Urothelium cell line (cell line): ENCODE data around the gene FPR1.

Source experiments
- DNase-seq: peaks from one replicate; pipeline ENCODE4 v3.0.0; 2011; ENCODE audit warnings: low spot score, mixed read lengths
- FAIRE-seq: peaks from 2 replicates; lab custom pipeline; 2011; peaks lifted over from hg19 to GRCh38; lab: Jason Lieb, UNC

Gene FPR1, protein sequence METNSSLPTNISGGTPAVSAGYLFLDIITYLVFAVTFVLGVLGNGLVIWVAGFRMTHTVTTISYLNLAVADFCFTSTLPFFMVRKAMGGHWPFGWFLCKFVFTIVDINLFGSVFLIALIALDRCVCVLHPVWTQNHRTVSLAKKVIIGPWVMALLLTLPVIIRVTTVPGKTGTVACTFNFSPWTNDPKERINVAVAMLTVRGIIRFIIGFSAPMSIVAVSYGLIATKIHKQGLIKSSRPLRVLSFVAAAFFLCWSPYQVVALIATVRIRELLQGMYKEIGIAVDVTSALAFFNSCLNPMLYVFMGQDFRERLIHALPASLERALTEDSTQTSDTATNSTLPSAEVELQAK

DNA sequence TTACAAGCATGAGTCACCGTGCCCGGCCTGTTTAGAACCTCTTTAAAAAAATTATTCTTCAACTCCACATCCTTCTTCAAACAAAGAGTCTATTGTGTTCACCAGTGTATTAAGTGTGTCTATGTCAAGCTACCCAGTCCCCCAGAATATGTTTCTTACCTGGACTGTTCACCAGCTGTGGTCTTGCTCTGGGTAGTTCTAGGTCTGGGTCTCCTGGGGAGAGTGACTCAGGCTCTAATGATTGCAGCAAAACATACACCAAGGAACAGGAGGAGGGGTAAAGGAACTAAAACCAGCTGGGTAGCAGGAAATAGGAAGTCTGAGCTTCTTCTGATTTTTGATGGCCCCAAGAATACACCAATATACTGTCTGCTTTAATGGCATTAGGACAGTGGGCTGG lies at the start of gene FPR1:
Gene FPR1, minus strand, starts transcription at position 224 of the 400 bp plus-strand sequence. CDS start 4,884 bp downstream, outside the sequence.
- peak; percentile 75 for DNase-seq

DNA sequence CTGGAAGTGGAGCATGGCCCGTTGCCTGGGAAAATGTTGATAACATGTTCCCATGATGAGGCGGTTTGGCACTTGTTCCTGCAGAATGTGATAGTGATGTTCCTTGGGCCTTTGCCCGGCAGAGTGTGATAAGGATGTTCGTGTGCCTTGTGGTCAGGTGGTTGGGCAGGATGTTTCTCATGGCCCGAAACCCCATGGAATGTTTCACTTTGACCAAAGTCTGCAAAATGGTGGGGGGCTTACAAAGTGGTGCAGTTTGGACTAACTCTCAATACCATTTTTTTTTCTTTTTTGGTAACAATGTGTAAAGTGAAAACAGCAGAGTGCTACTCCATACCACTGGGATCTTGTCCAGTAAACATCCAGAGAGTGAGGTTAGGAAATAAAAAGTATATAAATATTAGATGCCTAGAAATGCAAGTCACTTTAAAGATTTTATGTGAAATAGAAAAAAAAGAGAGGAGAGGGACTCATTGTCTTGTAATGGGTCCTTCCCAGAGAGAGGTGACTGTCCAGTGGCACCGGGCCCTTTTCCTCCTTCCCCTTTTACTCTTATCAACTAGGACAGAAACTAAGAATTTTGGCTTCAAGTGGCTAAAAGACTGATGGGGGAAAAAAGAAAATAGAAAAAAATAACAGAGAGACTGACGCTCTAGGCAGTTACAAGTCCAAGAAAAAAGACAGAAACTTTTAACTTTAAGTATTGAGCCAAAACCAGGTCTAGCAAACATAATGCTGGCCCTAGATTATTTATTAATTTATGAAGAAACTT lies 49.0 kb upstream of the FPR1 start:
- no peak for DNase-seq
- no peak for FAIRE-seq

More for the DNA sequence above, at the start of gene FPR1:
- FAIRE-seq, result no peak

DNA sequence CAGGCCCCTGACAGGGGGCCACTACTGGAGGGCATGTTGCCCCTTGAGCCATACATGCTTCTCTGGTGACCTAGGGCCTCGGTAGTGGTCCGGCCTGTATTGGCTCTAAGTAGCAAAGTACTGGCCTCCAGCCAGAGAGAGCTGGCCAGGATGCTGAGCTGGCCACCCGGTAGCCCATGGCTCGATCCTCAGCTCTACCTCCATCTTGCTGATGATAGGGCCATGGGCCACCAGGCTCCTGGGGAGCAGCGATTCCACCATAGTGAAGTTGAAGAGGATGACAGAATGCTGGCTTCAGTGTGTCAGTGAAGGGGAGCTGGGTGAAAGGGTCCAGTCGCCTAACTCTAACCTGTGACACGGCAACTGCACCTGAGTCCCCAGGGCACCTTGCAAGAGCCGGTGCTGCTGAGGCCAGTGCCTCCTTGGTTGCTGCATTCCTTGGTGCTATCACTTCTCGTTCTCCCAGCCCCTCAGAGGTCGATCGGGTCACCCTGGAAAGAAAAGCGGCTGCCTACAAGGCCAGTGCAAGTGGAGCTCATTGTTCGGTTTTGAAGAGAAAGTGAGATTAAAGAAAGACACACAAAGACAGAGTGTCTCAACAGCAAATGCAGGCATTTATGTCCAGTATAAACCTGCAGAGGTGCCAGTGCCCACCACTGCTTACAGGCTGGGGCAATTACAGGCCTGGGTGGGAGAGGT lies 48.2 kb upstream of the FPR1 start:
- no peak for DNase-seq
- FAIRE-seq, result no peak

DNA sequence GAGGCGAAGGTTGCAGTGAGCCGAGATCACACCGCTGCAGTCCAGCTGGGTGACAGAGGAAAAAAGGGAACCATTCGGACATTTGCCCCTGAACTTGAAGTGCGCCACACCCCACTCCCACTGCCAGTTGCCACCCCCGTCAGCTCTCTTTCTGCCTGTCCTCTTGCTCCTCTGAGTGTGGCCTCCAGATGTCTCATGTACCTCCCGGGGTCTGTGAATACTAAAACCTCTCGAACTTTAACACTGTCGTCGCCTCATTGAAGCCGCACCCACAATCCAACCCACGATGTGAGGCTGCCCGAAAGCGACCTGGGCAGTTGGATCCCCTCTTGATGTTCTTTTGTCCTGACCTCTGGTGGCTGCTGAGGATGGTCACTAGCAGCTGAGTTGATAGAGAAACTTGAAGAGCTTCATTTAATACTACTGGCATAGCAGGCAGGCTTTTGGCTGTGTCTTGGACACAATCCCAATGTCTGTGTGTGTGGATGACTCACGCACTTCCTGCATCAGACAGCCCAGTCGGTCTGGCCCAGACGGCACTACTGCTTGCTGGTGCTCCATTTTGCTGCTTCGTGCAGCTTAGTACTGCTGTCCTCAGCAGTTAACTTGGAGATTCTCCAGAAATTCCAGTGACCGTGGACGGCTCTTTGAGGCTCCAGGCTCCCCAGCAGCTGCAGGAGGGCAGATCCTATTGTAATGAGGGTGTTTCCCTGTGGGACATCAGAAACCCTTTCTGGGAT lies 47.5 kb upstream of the FPR1 start:
- DNase-seq, result peak; percentile 93
- peak; percentile 84 for FAIRE-seq

DNA sequence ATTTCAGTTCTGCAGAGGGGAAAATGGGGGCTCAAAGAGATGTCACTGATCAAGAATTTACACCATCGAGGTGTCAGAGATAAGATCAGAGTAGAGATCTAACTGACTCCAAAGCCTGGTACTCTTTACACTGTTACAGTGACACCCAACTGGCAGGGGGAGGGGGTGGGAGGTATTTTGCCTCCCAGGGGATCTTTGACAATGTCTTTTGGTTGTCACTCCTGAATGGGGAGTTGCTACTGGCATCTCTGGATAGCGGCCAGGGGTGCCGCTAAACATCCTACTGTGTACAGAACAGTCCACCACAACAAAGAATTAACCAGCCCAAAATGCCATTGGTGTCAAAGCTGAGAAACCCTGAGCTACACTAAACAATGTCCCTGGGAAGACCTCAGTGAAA lies 46.4 kb upstream of the FPR1 start:
- DNase-seq (no peak), FAIRE-seq (no peak)

DNA sequence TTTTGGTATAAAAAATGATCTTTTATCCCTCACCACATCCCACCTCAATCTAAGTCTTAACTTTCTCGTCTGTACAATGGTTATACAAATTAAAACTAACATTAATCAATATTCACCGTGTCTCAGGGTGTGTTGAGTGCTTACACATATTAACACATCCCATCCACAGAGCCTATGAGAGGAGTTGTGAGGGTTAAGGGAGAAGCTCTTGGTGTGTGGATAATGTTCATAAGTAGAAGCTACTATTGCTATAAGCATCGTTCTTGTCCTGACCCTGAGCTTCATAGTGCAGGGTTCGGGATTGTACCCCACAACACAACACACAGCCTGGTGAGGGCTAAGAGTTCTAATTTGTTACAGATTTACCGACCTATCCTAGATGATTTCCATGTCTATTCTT lies 45.8 kb upstream of the FPR1 start:
- no peak for DNase-seq
- no peak for FAIRE-seq

DNA sequence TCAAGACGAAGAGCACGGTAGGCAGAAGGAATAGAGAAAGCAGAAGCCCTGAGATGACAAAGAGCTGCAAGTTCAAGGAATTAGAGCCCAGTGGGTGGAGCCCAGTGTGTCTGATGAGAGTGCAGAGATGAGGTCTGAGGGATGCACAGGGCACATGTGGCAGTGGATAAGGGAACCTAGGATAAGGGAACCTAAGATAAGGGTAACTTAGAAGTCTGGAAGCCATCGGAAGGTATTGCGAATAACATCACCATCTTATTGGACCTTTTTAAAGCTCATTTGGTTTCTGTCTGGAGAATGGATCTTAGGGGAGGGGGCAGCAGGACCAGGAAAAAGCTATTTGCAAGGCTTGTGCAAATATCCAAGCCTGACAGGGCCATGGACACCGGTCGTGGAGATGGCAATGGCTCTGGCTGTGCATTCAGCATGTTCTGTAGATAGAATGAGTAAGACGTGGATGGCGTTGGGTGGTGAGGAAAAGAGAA lies 44.6 kb upstream of the FPR1 start:
- FAIRE-seq, result no peak
- no peak for DNase-seq

DNA sequence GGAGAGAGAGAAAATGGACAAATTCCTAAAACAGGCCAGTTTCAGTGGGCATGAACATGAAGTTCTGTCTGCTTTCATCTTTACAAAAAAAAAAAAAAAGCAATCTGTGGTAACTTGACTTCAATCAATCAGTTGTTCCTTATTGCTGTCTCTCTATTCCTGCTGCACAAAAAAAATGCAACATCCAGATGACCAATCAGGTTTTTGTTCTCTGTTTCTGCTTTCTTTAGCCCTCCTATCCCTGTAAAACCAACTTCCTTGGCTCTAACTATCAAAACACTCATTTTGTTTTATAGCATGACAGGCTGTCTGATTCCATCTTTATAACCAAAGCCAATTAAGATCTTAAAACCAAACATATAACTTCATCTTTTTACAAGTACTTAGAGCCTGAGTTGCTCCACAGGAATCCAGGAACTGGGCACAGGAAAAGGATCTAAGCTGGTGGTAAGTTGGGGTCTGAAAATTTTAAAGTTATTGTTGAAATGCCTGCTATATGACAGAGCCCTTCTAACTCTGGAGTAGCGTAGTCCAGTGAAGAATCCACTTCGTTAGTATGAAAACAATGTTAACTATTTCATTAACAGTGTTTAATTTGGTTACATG lies 43.3 kb upstream of the FPR1 start, which contains the start of gene FPR3:
Gene FPR3, plus strand, starts transcription at position 273 of the 606 bp plus-strand sequence. CDS start 28,592 bp downstream, outside the sequence.
- DNase-seq (no peak), FAIRE-seq (no peak)

DNA sequence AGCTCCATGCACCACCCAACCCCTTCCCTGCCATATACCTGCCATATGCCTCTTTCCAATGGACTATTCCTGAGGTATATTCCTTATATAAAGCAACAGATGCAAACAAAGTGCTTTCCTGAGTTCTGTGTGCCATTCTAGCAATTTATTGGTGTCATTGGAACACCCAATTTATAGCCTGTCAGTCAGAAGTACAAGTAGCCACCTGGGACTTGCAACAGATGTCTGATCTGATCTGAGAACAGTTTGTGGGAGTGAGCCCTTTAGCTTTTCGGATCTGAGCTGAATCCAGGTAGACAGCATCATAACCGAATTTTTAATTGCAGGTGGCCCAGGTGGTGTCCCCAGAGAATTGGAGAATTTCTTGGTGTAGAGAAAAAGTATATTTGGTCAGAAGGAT lies 42.3 kb upstream of the FPR1 start:
- DNase-seq (no peak), FAIRE-seq (no peak)

DNA sequence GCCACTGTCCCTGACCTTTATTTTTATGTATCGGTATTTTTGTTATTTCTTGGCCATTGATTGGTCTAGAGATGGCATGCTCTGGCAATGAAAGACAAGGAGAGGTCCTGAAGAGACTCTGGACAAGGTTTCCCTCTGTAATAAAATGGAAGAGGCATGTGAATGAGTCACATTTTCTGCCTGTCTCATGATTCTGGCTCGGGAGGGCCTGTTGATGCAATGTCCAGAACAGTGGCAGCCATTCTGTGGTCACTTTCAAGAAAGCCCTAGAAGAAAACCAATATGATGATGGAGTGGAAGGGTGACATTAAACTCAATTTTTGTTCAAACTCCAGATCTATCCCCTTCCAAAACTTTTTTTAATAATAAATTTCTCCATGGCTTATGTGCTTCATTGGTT lies 41.3 kb upstream of the FPR1 start:
- FAIRE-seq, result no peak
- DNase-seq, result no peak

DNA sequence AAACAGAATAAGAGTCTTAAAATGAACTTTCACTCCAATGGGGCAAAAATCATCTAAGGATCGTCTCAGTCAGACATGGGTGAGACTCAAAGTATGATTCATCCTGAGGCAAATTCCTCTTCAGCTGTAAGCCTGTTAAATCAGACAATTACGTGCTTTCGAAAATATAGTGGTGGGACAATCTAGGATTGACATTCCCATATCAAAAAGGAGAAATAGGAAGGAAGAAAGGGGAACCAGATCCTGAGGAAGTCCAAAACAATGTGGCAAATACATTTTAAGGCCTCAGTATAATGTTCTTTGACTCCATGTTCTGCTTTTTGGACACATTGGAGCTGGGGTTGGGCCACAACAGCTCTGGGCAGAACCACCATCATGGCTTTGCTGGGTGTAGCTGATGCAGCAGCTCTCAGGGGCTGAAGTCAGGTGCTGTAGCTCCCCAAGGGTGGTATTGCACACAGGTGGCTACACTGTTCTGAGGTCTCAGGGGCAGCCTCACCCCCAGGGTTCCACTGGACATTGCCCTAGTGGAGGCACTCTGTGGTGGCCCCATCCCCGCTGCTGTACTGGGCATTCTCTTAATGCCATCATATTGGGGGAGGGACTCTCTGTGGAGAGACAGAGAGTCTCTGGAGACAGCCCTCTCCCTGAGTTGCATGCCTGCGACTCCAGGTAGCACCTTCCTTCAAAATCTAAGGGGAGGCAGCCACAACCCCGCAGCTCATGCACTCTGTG lies 37.5 kb upstream of the FPR1 start:
- no peak for DNase-seq
- no peak for FAIRE-seq

DNA sequence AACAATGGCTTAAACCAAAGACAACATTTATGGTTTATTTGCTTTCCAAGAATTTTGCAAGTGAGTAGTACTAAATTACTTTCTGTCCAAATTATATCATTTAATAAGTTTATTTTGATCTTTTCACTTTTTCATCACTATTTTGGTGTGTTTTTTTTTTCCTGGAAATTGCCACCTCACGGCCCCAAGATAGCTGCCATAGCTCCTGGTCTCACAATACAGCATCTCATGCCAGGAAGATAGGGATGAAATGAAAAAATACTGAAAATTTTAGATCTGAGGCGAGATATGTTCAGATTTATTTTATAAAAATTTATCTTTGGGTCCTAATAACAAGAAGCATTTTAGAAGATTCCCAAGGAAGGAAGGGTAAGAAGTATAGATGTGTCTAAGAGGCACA lies 36.4 kb upstream of the FPR1 start:
- no peak for FAIRE-seq
- no peak for DNase-seq

DNA sequence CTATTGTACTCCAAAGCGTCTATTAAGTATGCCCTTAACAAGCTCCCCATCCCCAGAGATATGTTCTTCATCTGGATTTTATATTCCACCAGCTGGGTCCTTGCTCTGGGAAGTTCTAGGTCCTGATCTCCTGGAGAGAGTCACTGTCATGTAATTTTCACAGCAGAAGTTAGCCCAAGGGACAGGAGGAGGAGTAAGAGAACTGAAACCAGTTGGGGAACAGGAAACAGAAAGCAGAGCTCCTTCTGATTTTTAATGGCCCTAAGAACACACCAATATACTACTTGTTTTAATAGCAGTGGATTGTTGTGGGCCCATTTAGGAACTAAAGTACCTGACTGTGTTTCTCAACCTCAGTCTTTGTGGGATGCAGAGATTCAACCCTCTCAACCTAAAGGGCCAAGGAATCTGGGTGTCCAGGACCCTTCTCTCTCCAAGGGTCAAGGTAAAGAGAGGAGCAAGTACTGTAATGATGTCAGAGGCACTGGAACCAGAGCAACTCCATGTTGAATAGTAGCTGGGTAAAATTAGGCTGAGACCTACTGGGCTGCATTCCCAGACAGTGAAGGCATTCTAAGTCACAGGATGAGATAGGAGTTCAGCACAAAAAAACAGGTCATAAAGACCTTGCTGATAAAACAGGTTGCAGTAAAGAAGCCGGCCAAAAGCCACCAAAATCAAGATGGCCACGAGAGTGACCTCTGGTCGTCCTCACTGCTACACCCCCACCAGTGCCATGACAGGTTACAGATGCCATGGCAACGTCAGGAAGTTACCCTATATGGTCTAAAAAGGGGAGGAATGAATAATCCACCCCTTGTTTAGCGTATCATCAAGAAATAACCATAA lies 35.2 kb upstream of the FPR1 start:
- no peak for DNase-seq
- no peak for FAIRE-seq

DNA sequence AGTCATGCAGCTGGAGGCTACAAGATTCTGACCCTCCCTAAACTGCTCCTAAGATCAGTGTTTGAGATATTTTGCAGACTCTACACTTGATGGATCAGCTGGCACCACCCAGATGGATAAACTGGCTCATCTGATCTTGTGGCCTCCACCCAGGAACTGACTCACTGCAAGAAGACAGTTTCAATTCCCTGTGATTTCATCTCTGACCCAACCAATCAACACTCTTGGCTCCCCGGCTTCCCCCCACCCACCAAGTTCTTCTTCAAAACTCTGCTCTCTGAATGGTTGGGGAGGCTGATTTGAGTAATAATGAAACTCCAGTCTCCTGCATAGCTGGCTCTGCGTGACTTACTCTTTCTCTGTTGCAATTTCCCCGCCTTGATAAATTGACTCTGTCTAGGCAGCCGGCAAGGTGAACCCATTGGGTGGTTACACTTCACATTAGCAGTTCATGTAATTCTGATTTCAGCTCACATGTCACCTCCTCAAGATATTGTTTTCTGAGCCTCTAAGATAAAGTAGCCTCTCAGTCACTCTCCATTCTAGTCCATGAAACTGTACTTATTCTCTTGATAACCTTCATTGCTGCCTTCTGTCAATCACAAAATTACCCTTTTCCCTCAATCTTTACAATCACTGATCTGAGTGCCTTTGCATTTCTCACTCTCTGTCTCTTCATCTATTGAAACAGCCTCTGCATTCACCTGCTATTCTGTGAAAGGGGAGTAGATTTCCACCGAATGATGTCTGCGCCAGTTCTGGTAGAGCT lies 33.4 kb upstream of the FPR1 start:
- DNase-seq, result no peak
- no peak for FAIRE-seq

DNA sequence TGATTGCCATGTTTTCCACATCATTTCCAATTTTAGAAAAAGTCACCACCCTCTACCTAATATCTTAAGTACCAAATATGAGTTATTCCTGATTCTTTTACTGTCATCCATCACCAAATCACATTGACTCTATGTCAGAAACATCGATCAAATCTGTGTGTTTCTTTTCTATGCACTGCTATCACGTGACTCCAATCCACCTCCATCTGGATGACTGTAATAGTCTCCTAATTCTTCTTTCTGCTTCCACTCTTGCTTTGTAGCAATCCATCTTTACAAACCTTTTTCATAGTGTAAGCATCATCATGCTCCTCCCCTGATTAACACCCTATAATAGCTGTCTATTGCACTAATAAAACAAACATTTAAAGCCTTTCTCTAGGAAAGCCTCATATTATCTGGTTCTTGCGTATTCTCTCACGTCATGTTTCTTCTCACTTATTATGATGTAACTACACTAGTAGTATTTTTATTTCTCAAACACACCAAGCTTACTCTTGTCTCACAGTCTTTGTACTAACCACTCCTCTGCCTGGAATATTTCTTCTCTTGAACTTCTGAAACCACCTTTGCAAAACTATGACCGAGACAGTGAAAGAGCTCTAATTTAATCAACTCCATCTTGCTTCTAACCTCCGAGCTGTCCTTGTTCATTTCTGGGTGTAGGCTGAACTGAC lies 32.6 kb upstream of the FPR1 start:
- FAIRE-seq (no peak), DNase-seq (no peak)

DNA sequence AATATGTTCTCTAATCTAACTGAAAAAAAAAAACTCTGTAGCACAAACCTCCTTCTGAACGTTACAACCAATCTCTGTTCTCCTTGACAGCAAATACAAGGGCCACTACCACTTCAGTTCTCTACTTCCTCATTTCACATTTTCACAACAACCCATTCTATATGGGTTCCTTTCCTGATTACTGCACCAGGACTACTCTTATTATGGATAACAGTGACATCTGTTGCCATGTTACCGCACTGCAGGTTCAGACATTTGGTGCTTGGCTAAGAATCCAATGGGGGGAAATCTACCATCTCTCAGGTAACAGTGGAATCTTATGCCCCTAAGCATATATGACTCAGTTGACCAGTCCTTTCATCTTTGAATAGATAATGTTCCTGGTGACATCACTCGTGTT lies 31.7 kb upstream of the FPR1 start:
- FAIRE-seq, result no peak
- DNase-seq, result peak; percentile 24

DNA sequence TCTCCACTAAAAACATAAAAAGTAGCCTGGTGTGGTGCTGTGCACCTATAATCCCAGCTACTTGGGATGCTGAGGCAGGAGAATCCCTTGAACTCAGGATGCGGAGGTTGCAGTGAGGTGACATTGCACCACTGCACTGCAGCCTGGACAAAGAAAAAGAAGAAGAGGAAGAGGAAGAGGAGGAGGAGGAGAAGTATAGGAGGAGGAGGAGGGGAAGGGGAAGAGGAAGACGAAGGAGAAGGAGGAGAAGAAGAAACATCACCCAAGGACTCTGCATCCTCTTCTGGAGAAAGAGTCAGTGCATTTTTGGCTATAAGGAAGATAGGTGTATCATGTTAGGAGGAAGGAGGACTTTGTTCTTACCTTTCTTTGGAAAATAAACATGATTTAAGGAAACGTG lies 30.3 kb upstream of the FPR1 start:
- FAIRE-seq, result peak; percentile 9

More for the DNA sequence above, 30.3 kb upstream of the FPR1 start:
- DNase-seq, result no peak
